Muscle layer of colon (tissue), 2 donors: Measurements from ENCODE around the gene TCEANC2.

Source experiments
- H3K27ac ChIP-seq: one replicate; pipeline ENCODE4 v1.7.0; 2013; ENCODE audit warnings: low read depth, mild to moderate bottlenecking, low read length, moderate library complexity
- H3K27me3 ChIP-seq, 2 donors: one replicate each; pipeline ENCODE4 v1.7.0; 2013; ENCODE audit warnings: low read length in 2 of 2, mild to moderate bottlenecking in 2 of 2; ENCODE audit not compliant: insufficient read depth in 2 of 2, control insufficient read depth in 1 of 2
- H3K36me3 ChIP-seq: one replicate; pipeline ENCODE4 v1.7.0; 2013; ENCODE audit warnings: mild to moderate bottlenecking, low read length; ENCODE audit not compliant: insufficient read depth
- H3K4me1 ChIP-seq: one replicate; pipeline ENCODE4 v1.7.0; 2013; ENCODE audit warnings: mild to moderate bottlenecking, low read length; ENCODE audit not compliant: insufficient read depth
- H3K4me3 ChIP-seq, 2 donors: one replicate each; pipeline ENCODE4 v1.7.0; 2013; ENCODE audit warnings: low read length in 2 of 2, low read depth in 1 of 2, mild to moderate bottlenecking in 1 of 2, moderate library complexity in 1 of 2
- H3K9ac ChIP-seq: one replicate; pipeline ENCODE4 v1.7.0; 2013; ENCODE audit warnings: low read length
- H3K9me3 ChIP-seq: one replicate; pipeline ENCODE4 v1.7.0; 2013; ENCODE audit warnings: mild to moderate bottlenecking, low read length
- donor health status: abdominal sarcoma.
- donor health status: Adenocarcinoma of cecum.

TCEANC2 gene

DNA sequence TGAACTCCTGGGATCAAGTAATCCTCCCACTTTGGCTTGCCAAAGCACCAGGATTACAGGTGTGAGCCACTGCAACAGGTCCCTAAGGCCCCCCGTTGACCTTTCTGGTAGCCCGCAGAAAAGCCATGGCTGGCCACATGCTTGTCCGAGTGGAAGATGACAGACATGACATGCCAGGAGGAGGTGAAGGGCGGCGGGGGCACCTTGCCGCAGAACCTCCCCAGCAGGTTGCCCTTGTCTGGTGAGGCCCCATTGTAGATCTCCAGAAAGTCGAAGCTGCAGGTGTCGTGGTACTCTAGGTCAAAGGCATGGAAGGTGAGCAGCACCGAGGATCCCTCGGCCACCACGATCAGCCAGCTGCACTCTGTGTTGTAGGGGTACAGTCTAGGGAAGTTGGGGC, 91.0 kb downstream of the TCEANC2 start:
- no peak overlapping the region for H3K27ac ChIP-seq
- no peaks in the 10 kb centered on the region for H3K9me3 ChIP-seq
- H3K4me3 ChIP-seq, result no peak overlapping the region
- no peaks in the 10 kb centered on the region for H3K36me3 ChIP-seq
- no peak overlapping the region for H3K9ac ChIP-seq
- no peaks in the 10 kb centered on the region for H3K4me1 ChIP-seq
- no peaks in the 10 kb centered on the region for H3K27me3 ChIP-seq

- no peak overlapping the region for H3K27ac ChIP-seq
- H3K4me3 ChIP-seq, result no peak overlapping the region
- H3K36me3 ChIP-seq, result no peaks in the 10 kb centered on the region
- H3K27me3 ChIP-seq, result no peaks in the 10 kb centered on the region
- H3K4me1 ChIP-seq, result no peaks in the 10 kb centered on the region
- no peak overlapping the region for H3K9ac ChIP-seq
- no peaks in the 10 kb centered on the region for H3K9me3 ChIP-seq
Observed at GRCh38 chr1:54149734-54150133, 96.3 kb downstream of the TCEANC2 start.

DNA sequence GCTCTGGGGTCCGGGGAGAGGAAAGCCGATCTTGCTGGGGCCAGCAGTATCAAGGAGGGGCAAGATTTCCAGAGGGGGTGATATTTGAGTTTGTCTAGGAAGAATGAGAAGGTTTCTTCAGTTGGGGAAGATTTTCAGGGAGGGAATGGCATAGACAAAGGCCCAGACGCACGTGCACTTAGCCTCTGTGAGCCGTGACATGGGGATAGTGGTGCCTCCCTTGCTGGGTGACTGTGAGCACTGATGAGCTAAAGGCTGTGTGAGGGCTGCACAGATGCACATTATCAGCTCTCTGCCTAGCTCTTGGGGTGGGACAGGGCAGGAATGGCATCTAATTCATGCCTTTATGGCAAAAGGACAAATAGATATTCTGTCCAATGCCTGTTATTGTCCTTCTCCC, 97.6 kb downstream of the TCEANC2 start:
- H3K4me3 ChIP-seq, result no peak overlapping the region
- no peak overlapping the region for H3K9ac ChIP-seq
- no peaks in the 10 kb centered on the region for H3K9me3 ChIP-seq
- H3K27ac ChIP-seq, result no peak overlapping the region
- H3K4me1 ChIP-seq, result no peaks in the 10 kb centered on the region
- no peaks in the 10 kb centered on the region for H3K36me3 ChIP-seq
- H3K27me3 ChIP-seq, result no peaks in the 10 kb centered on the region

DNA sequence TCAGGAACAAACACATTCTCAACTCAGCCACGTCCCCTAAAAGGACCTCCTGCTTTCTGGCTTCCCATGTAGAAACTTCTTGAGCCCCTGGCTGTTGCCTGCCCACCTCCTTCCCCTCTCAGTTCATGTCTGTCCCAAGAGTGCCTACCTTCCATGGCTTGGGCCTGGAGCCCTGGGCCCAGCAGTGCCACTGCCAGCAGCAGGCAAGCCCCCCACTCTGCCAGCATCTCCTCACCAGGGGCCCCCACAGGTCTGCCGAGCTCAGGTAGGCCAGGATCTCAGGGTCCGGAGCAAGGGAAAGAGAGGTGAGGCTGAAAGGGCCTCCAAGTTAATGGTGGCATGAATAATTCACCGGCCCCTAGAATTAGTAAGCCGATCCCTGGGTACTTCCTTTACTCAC, 99.3 kb downstream of the TCEANC2 start, which contains the start of gene CDCP2:
Gene CDCP2, minus strand, starts transcription at position 305 of the 400 bp plus-strand sequence. Its CDS starts 78 bp downstream, at position 227.
- Histone ChIP-seq H3K4me3 (no peak within 1 kb of the TSS), H3K4me1 (no peaks in the 10 kb centered on the region), H3K27me3 (no peaks in the 10 kb centered on the region), H3K27ac (no peak within 1 kb of the TSS), H3K9me3 (no peaks in the 10 kb centered on the region), H3K36me3 (no peaks in the 10 kb centered on the region), H3K9ac (no peak within 1 kb of the TSS)

DNA sequence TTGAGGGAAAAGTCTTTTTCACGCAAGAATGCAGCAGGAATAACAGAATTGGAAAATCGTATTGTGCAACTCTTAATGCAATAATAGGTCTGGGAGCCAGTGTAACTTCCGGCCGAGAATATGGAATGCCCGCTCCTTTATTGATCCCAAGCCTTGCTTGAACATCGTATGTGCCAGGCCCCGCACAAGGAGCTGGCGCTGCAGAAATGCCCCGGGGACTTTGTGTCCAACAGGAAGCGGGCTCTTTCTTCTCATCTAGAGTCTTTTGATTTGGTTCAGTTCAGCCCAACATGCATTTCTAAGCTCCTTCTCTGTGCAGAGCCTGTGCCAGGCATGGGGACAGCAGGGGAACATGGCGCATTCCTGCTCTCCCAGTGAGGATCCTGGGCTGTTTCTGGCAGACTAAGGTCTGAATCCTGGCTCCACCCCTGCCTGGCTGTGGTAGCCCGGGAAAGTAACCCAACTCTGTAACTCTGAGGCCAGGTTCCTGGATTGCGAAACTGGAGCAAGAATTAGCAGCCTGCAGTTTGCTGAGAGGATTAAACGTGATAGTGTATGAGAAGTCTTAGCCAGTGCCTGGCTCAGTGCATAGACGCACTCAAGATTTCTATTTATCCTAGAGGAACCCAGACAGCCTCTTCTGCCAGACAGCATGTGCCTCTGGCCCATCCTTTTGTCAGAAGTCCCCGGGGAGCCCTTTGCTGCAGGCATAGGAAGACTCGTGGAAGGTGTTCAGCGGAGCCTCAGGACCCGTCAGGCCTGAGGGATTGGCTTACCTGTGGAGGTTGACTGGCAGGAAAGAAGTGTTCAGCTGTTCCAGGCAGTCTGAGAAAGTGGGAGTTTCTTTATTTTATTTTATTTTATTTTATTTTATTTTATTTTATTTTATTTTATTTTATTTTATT, 100.4 kb downstream of the TCEANC2 start:
- no peak overlapping the region for H3K9ac ChIP-seq
- no peak overlapping the region for H3K27ac ChIP-seq
- no peaks in the 10 kb centered on the region for H3K36me3 ChIP-seq
- H3K27me3 ChIP-seq, result no peaks in the 10 kb centered on the region
- no peaks in the 10 kb centered on the region for H3K4me1 ChIP-seq
- no peak overlapping the region for H3K4me3 ChIP-seq
- no peaks in the 10 kb centered on the region for H3K9me3 ChIP-seq
